NT2/D1 (cell line): Measurements from ENCODE around the gene SLC7A6.

Experiments
- YY1 ChIP-seq: IDR thresholded peaks from 2 replicates; pipeline ENCODE4 v1.6.1; 2011; ENCODE audit not compliant: insufficient read length, insufficient read depth
- ZNF274 ChIP-seq: IDR thresholded peaks from 2 replicates; pipeline ENCODE4 v1.6.1; 2011; ENCODE audit warnings: mild to moderate bottlenecking, low read depth, low read length

DNA sequence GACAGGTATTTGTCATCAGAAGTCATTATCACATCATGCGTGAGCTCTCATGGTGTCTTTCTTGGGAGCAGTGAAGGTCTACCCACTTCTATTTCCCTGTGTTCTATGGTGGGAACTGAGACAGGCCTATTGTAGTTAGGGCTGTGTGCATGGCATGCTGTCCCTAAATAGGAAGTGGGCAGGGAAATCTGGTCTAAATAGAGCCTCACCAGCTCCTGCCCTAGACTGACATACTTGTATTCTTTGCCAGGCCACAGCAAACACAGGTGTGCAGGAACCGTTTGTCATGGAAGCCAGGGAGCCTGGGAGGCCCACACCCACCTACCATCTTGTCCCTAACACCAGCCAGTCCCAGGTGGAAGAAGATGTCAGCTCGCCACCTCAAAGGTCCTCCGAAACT, 10.1 kb downstream of the SLC7A6 start:
- no peak for TF ChIP-seq ZNF274
- TF ChIP-seq YY1 = no peak
